PC-9 (cell line): ENCODE data around the gene NEURL1B.

ENCODE experiments used
- EZH2 ChIP-seq: fragments of 200-600 bp; sonication (generic); IDR thresholded peaks from 2 replicates; pipeline ENCODE4 v1.8.0; 2017; ENCODE audit warnings: antibody characterized with exemption, low read depth
- TF ChIP-seq, protein P1 (sequence below): fragments of 200-600 bp; sonication (generic); conservative IDR thresholded peaks from 2 replicates; pipeline ENCODE4 v1.6.1; 2017; ENCODE audit warnings: mixed run types, antibody characterized with exemption, mild to moderate bottlenecking, moderate library complexity

DNA sequence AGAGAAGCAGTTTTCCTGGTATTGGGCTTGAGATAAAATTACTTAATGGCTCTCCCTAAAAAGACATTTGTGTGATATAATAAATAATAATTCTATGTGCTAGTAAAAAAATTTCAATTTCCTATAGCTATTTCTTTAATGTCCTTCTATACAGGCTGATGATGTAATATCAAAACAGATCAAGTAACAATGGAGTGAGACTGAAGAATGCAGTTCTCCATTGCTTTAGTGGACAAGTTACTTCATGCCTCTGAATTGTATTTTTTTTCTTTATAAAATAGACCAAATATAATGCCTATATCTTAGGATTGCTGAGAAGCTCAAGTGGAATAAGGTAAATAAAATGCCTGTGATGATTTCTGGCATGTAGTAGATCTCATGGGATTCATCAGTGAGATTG is 35.6 kb upstream of the NEURL1B start:
- TF ChIP-seq, protein P1, sequence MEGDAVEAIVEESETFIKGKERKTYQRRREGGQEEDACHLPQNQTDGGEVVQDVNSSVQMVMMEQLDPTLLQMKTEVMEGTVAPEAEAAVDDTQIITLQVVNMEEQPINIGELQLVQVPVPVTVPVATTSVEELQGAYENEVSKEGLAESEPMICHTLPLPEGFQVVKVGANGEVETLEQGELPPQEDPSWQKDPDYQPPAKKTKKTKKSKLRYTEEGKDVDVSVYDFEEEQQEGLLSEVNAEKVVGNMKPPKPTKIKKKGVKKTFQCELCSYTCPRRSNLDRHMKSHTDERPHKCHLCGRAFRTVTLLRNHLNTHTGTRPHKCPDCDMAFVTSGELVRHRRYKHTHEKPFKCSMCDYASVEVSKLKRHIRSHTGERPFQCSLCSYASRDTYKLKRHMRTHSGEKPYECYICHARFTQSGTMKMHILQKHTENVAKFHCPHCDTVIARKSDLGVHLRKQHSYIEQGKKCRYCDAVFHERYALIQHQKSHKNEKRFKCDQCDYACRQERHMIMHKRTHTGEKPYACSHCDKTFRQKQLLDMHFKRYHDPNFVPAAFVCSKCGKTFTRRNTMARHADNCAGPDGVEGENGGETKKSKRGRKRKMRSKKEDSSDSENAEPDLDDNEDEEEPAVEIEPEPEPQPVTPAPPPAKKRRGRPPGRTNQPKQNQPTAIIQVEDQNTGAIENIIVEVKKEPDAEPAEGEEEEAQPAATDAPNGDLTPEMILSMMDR, result no peak
- no peak for TF ChIP-seq EZH2
